H1 (cell line): ENCODE data around the gene UGT1A9. TPM values are rescaled to one million over a fixed set of nuclear protein-coding genes. Genes with fewer than 3 reads are reported as not detected.

Experiments
- TCF12 ChIP-seq: IDR thresholded peaks from 2 replicates; pipeline ENCODE4 v1.6.1; 2011; ENCODE audit warnings: low read depth, mild to moderate bottlenecking, low read length
- polyA plus RNA-seq, 7 experiments: library from polyadenylated mRNA; depleted of rRNA in 3 of 7; stranded (reverse) in 5 of 7; unstranded in 2 of 7; fragments of >200 nt in 5 of 7; fragments of 200-250 nt in 2 of 7; gene quantifications; 1 replicate in 5 of 7; 2 replicates in 1 of 7; 4 replicates in 1 of 7; pipeline versions ENCODE4 v1.2.1 to v1.2.3, GENCODE V29; 2011 to 2013; ENCODE audit warnings: missing spikeins in 2 of 7, mixed read lengths in 2 of 7
- total RNA-seq: library from RNA; stranded (reverse); fragmentation: NEBNext Ultra II Directional; extraction: Animal tissue kit (Norgen Biotek cat#: 25700); gene quantifications from 2 replicates; pipeline ENCODE4 v1.2.1, GENCODE V29; 2021

The UGT1A9 gene
- total and polyA plus RNA-seq, 2 of the 8 experiments (the other 6 are each of a cell fraction or from before 2014, with no cell fraction given) = not detected

DNA sequence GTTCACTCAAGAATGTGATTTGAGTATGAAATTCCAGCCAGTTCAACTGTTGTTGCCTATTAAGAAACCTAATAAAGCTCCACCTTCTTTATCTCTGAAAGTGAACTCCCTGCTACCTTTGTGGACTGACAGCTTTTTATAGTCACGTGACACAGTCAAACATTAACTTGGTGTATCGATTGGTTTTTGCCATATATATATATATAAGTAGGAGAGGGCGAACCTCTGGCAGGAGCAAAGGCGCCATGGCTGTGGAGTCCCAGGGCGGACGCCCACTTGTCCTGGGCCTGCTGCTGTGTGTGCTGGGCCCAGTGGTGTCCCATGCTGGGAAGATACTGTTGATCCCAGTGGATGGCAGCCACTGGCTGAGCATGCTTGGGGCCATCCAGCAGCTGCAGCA is 88.3 kb downstream of the UGT1A9 start, which contains the start of gene UGT1A1 (continued):
- no peak for TF ChIP-seq TCF12
